ENCODE measurements around the gene ZNF438.

Gene ZNF438

GRCh38 chr10:30813872-30814481 is 217.7 kb downstream of the ZNF438 start:
- no peak for DNase-seq (ENCODE audit: low spot score)
- TF ChIP-seq CTCF (IDR thresholded peaks at IDR 0.05; ENCODE audit: borderline replicate concordance, control extremely low read depth, extremely low read depth, insufficient read depth, missing control alignments), result no peak
- in situ Hi-C loops (cut with MboI; ENCODE audit: low sequenced_read_pairs, unreplicated experiment), result no loop called here

GRCh38 chr10:30812018-30812851 is 219.4 kb downstream of the ZNF438 start:
- in situ Hi-C loops (cut with MboI; ENCODE audit: low sequenced_read_pairs, unreplicated experiment), result no loop called here
- no peak for DNase-seq (ENCODE audit: low spot score)
- TF ChIP-seq CTCF (IDR thresholded peaks at IDR 0.05; ENCODE audit: borderline replicate concordance, control extremely low read depth, extremely low read depth, insufficient read depth, missing control alignments), result no peak

- in situ Hi-C loops (cut with MboI; ENCODE audit: low sequenced_read_pairs, unreplicated experiment), result no loop called here
- TF ChIP-seq CTCF (IDR thresholded peaks at IDR 0.05; ENCODE audit: borderline replicate concordance, control extremely low read depth, extremely low read depth, insufficient read depth, missing control alignments), result no peak
- no peak for DNase-seq (ENCODE audit: low spot score)
These were observed 220.2 kb downstream of the ZNF438 start for GRCh38 chr10:30811276-30812017.

- TF ChIP-seq CTCF (IDR thresholded peaks at IDR 0.05; ENCODE audit: borderline replicate concordance, control extremely low read depth, extremely low read depth, insufficient read depth, missing control alignments), result no peak
These were observed 221.2 kb downstream of the ZNF438 start for GRCh38 chr10:30810416-30810815.

GRCh38 chr10:30806850-30807249 is 224.8 kb downstream of the ZNF438 start:
- in situ Hi-C loops (cut with MboI; ENCODE audit: low sequenced_read_pairs, unreplicated experiment), result no loop called here
- no peak for TF ChIP-seq CTCF (IDR thresholded peaks at IDR 0.05; ENCODE audit: borderline replicate concordance, control extremely low read depth, extremely low read depth, insufficient read depth, missing control alignments)
- DNase-seq (ENCODE audit: low spot score), result no peak

More at GRCh38 chr10:30810416-30810815, 221.2 kb downstream of the ZNF438 start:
- in situ Hi-C loops (cut with MboI; ENCODE audit: low sequenced_read_pairs, unreplicated experiment), result no loop called here
- no peak for DNase-seq (ENCODE audit: low spot score)

GRCh38 chr10:30805061-30805460 is 226.6 kb downstream of the ZNF438 start:
- no peak for TF ChIP-seq CTCF (IDR thresholded peaks at IDR 0.05; ENCODE audit: borderline replicate concordance, control extremely low read depth, extremely low read depth, insufficient read depth, missing control alignments)
- DNase-seq (ENCODE audit: low spot score), result no peak
- in situ Hi-C loops (cut with MboI; ENCODE audit: low sequenced_read_pairs, unreplicated experiment), result no loop called here
